OCI-LY3 (cell line): ENCODE measurements around the gene SARDH.

ENCODE experiments used
- CTCF ChIP-seq: fragments of 200-600, 300-600 bp; sonication (generic); IDR thresholded peaks from 2 replicates; pipeline ENCODE4 v1.5.1; 2014; ENCODE audit warnings: antibody characterized with exemption, low read length, low read depth
- EZH2phosphoT487 ChIP-seq: fragments of 200-600 bp; shearing (Covaris generic); IDR thresholded peaks from 2 replicates; pipeline ENCODE4 v1.6.1; 2018; ENCODE audit warnings: antibody characterized with exemption, mixed run types, low read depth

GRCh38 chr9:133731876-133732638, 6.1 kb downstream of the SARDH start:
- no peak for TF ChIP-seq CTCF
- TF ChIP-seq EZH2phosphoT487: no peak
